GM12878 (cell line): ENCODE data around the gene PRKRIP1. TPM values are rescaled to one million over a fixed set of nuclear protein-coding genes. Genes with fewer than 3 reads are reported as not detected.

Experiments
- BRCA1 ChIP-seq: IDR thresholded peaks from 2 replicates; pipeline ENCODE4 v1.6.1; 2011; ENCODE audit warnings: low read depth, low read length, improper control_type of control experiment
- CBX3 ChIP-seq: fragments of 200-600 bp; sonication (generic); IDR thresholded peaks from 2 replicates; pipeline ENCODE4 v1.6.1; 2016; ENCODE audit warnings: low read depth, borderline replicate concordance
- CEBPB ChIP-seq, 2 experiments: fragments of 150-350 bp in 1 of 2; IDR thresholded peaks; 2 replicates each; pipeline ENCODE4 v1.6.1; 2012 to 2014; ENCODE audit warnings: low read depth in 2 of 2, low read length in 2 of 2, borderline replicate concordance in 1 of 2, inconsistent platforms in 1 of 2
- CEBPZ ChIP-seq: fragments of 150-350 bp; IDR thresholded peaks from 2 replicates; pipeline ENCODE4 v1.6.1; 2016; ENCODE audit warnings: low read depth, low read length
- IKZF2 ChIP-seq, 2 experiments: fragments of 450-650 bp; IDR thresholded peaks; 2 replicates each; pipeline ENCODE4 v1.6.1; 2017; ENCODE audit warnings: mild to moderate bottlenecking in 2 of 2, moderate library complexity in 2 of 2
- MAX ChIP-seq: IDR thresholded peaks from 2 replicates; pipeline ENCODE4 v1.6.1; 2012; ENCODE audit warnings: low read depth, low read length, improper control_type of control experiment
- MYC ChIP-seq: IDR thresholded peaks from 2 replicates; pipeline ENCODE4 v1.6.1; 2011; ENCODE audit warnings: mild to moderate bottlenecking, low read length, moderate library complexity, inconsistent platforms; ENCODE audit not compliant: insufficient read depth, insufficient replicate concordance, insufficient read length, severe bottlenecking
- NBN ChIP-seq: fragments of 450-650 bp; IDR thresholded peaks from 2 replicates; pipeline ENCODE4 v1.6.1; 2016
- PAX5 ChIP-seq: IDR thresholded peaks from 2 replicates; pipeline ENCODE4 v1.6.1; 2011; ENCODE audit warnings: low read depth, low read length, borderline replicate concordance
- POLR2AphosphoS2 ChIP-seq: IDR thresholded peaks from 2 replicates; pipeline ENCODE4 v1.6.1; 2011; ENCODE audit warnings: low read depth, mild to moderate bottlenecking, low read length, improper control_type of control experiment, moderate library complexity
- POLR2AphosphoS5 ChIP-seq: IDR thresholded peaks from 2 replicates; pipeline ENCODE4 v1.6.1; 2011; ENCODE audit warnings: mild to moderate bottlenecking, low read length, inconsistent platforms
- RAD21 ChIP-seq: IDR thresholded peaks from 2 replicates; pipeline ENCODE4 v1.6.1; 2011; ENCODE audit warnings: mild to moderate bottlenecking, low read depth, low read length, moderate library complexity; ENCODE audit not compliant: insufficient read depth
- SRF ChIP-seq, 2 experiments: IDR thresholded peaks; 2 replicates each; pipeline ENCODE4 v1.6.1; 2011; ENCODE audit warnings: low read depth in 2 of 2, low read length in 2 of 2, mild to moderate bottlenecking in 1 of 2, moderate library complexity in 1 of 2
- SUZ12 ChIP-seq: fragments of 200-600 bp; sonication (generic); IDR thresholded peaks from one replicate; pipeline ENCODE4 v1.6.1; 2018; ENCODE audit warnings: antibody characterized with exemption, mild to moderate bottlenecking; ENCODE audit not compliant: unreplicated experiment
- TCF3 ChIP-seq: IDR thresholded peaks from 2 replicates; pipeline ENCODE4 v1.6.1; 2012; ENCODE audit warnings: low read depth, mild to moderate bottlenecking, low read length, borderline replicate concordance; ENCODE audit not compliant: insufficient read depth
- WRNIP1 ChIP-seq: IDR thresholded peaks from 2 replicates; pipeline ENCODE4 v1.6.1; 2011; ENCODE audit warnings: low read depth, low read length, improper control_type of control experiment, borderline replicate concordance
- ZNF207 ChIP-seq: fragments of 450-650 bp; IDR thresholded peaks from 2 replicates; pipeline ENCODE4 v1.6.1; 2014; ENCODE audit warnings: antibody characterized with exemption, mild to moderate bottlenecking, borderline replicate concordance
- polyA plus RNA-seq, 11 experiments: library from polyadenylated mRNA; depleted of rRNA in 4 of 11; unstranded in 6 of 11; stranded (reverse) in 5 of 11; fragments of >200 nt; fragmentation: Nextera tagmentation in 4 of 11; fragmentation: Illumina TruSeq in 1 of 11; extraction: Ambion mirVana in 4 of 11; extraction: Trizol in 1 of 11; gene quantifications; 1 replicate in 1 of 11; 2 replicates in 10 of 11; pipeline versions ENCODE4 v1.2.1 to v1.2.3, GENCODE V29; 2011 to 2016; ENCODE audit warnings: inconsistent platforms in 2 of 11, missing spikeins in 2 of 11, low read depth in 1 of 11
- total RNA-seq, 4 experiments: library from RNA; depleted of rRNA in 3 of 4; stranded (reverse); fragments of >200 nt in 3 of 4; fragmentation: Illumina TruSeq in 1 of 4; extraction: Trizol in 1 of 4; gene quantifications; 2 replicates each; pipeline versions ENCODE4 v1.2.1 to v1.2.3, GENCODE V29; 2013 to 2021
- TF ChIP-seq, protein P1 (sequence below): fragments of 450-650 bp; IDR thresholded peaks from 2 replicates; pipeline ENCODE4 v1.6.1; 2017; ENCODE audit warnings: mild to moderate bottlenecking, moderate library complexity
- TF ChIP-seq, protein P2 (sequence below), 3 experiments: IDR thresholded peaks in 2 of 3; conservative IDR thresholded peaks in 1 of 3; 2 replicates each; pipeline ENCODE4 v1.5.1; 2011; ENCODE audit warnings: low read depth in 3 of 3, low read length in 3 of 3, mild to moderate bottlenecking in 3 of 3, control low read depth in 2 of 3, moderate library complexity in 2 of 3, inconsistent platforms in 1 of 3, mixed read lengths in 1 of 3; ENCODE audit not compliant: control insufficient read depth in 2 of 3, insufficient read depth in 1 of 3; ENCODE audit errors: extremely low read depth in 1 of 3

Gene PRKRIP1
- total and polyA plus RNA-seq, 10 of the 15 experiments (the other 5 are each of a cell fraction or from before 2014, with no cell fraction given), result 17.0 to 38.4 (median 25.5) TPM

DNA sequence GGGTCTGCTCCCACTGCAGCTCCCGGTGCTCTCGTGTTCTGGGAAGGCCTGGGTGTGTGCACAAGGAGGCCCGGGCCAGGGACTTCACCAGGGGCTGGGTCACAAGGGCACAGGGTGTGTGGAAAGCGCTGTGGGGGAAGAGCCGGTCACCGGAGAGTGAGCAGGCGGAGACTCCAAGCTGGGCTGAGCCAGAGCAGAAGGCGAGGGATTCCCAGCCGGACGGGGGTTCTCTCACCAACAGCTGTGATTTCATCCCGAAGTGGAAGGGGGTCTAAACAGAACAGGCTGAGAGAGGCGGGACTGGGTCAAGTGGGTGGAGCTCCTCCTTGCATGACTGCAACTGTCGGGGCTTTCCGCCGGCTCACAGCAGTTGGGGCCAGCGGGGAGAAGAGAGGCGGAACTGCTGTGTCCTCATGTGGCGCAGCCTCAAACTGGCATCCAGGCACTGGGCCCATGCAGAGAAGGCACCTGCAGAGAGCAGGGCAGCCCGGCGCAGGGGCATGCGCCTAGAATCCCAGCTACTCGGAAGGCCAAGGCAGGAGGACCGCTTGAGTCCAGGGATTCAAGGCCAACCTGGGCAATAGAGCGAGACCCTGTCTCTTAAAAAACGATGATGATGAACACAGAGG, 29.6 kb downstream of the PRKRIP1 start (continued):
- TF ChIP-seq, protein P1, sequence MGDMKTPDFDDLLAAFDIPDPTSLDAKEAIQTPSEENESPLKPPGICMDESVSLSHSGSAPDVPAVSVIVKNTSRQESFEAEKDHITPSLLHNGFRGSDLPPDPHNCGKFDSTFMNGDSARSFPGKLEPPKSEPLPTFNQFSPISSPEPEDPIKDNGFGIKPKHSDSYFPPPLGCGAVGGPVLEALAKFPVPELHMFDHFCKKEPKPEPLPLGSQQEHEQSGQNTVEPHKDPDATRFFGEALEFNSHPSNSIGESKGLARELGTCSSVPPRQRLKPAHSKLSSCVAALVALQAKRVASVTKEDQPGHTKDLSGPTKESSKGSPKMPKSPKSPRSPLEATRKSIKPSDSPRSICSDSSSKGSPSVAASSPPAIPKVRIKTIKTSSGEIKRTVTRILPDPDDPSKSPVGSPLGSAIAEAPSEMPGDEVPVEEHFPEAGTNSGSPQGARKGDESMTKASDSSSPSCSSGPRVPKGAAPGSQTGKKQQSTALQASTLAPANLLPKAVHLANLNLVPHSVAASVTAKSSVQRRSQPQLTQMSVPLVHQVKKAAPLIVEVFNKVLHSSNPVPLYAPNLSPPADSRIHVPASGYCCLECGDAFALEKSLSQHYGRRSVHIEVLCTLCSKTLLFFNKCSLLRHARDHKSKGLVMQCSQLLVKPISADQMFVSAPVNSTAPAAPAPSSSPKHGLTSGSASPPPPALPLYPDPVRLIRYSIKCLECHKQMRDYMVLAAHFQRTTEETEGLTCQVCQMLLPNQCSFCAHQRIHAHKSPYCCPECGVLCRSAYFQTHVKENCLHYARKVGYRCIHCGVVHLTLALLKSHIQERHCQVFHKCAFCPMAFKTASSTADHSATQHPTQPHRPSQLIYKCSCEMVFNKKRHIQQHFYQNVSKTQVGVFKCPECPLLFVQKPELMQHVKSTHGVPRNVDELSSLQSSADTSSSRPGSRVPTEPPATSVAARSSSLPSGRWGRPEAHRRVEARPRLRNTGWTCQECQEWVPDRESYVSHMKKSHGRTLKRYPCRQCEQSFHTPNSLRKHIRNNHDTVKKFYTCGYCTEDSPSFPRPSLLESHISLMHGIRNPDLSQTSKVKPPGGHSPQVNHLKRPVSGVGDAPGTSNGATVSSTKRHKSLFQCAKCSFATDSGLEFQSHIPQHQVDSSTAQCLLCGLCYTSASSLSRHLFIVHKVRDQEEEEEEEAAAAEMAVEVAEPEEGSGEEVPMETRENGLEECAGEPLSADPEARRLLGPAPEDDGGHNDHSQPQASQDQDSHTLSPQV, result 0 out of 2 replicates have a peak, but pooled peaks have one; percentile 13
- TF ChIP-seq RAD21 (no peak), NBN (peak; percentile 69; the same call in 1 of the 2 replicates), WRNIP1 (no peak), TCF3 (peak; percentile 30; the same call in 1 of the 2 replicates), CEBPB (IDR thresholded peaks at IDR 0.05; ENCODE audit: borderline replicate concordance in 1 of 2, low read depth in 2 of 2, low read length in 2 of 2) (no peak), POLR2AphosphoS2 (peak; percentile 92), ZNF207 (no peak; the same call in 1 of the 2 replicates), SUZ12 (no peak), CEBPZ (no peak), MAX (0 out of 2 replicates have a peak, but pooled peaks have one; percentile 10), POLR2AphosphoS5 (peak; percentile 89), BRCA1 (no peak), IKZF2 (IDR thresholded peaks at IDR 0.05) (peak; percentile 76 to 83), CBX3 (no peak), SRF (IDR thresholded peaks at IDR 0.05; ENCODE audit: low read depth in 2 of 2, low read length in 2 of 2) (0 out of 4 replicates have a peak, but pooled peaks of 1 of the 2 experiments have one; percentile 18), MYC (peak; percentile 24), PAX5 (peak; percentile 85)
- TF ChIP-seq, protein P2, sequence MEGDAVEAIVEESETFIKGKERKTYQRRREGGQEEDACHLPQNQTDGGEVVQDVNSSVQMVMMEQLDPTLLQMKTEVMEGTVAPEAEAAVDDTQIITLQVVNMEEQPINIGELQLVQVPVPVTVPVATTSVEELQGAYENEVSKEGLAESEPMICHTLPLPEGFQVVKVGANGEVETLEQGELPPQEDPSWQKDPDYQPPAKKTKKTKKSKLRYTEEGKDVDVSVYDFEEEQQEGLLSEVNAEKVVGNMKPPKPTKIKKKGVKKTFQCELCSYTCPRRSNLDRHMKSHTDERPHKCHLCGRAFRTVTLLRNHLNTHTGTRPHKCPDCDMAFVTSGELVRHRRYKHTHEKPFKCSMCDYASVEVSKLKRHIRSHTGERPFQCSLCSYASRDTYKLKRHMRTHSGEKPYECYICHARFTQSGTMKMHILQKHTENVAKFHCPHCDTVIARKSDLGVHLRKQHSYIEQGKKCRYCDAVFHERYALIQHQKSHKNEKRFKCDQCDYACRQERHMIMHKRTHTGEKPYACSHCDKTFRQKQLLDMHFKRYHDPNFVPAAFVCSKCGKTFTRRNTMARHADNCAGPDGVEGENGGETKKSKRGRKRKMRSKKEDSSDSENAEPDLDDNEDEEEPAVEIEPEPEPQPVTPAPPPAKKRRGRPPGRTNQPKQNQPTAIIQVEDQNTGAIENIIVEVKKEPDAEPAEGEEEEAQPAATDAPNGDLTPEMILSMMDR (IDR thresholded peaks at IDR 0.05 in 2 of 3, conservative IDR thresholded peaks at IDR 0.05 in 1 of 3; ENCODE audit: control insufficient read depth in 2 of 3, extremely low read depth in 1 of 3, insufficient read depth in 1 of 3, low read depth in 3 of 3, low read length in 3 of 3), result no peak
